T-helper 2 cell treated with Interferon-gamma antibody and Interleukin-4, amounts not matched to agents 5 μg/mL and 100 μg/mL, for 36 hours (primary cell): ENCODE measurements around the gene C10orf90.

Experiments used
- DNase-seq: peaks from one replicate; pipeline ENCODE4 v3.0.0; 2021; ENCODE audit warnings: low spot score
- H3K27ac Mint-ChIP-seq: one replicate; pipeline ENCODE4 v1.8.0; 2021; ENCODE audit warnings: mild to moderate bottlenecking, mixed read lengths
- H3K27me3 Mint-ChIP-seq: one replicate; pipeline ENCODE4 v1.8.0; 2021; ENCODE audit warnings: low read depth, mixed read lengths
- H3K36me3 Mint-ChIP-seq: one replicate; pipeline ENCODE4 v1.8.0; 2021; ENCODE audit warnings: low read depth, mixed read lengths
- H3K4me1 Mint-ChIP-seq: one replicate; pipeline ENCODE4 v1.8.0; 2021; ENCODE audit warnings: low read depth, mixed read lengths
- H3K4me3 Mint-ChIP-seq: one replicate; pipeline ENCODE4 v1.8.0; 2022; ENCODE audit warnings: mild to moderate bottlenecking, moderate library complexity, mixed read lengths
- H3K9me3 Mint-ChIP-seq: one replicate; pipeline ENCODE4 v1.8.0; 2021; ENCODE audit warnings: mixed read lengths

C10orf90 gene

DNA sequence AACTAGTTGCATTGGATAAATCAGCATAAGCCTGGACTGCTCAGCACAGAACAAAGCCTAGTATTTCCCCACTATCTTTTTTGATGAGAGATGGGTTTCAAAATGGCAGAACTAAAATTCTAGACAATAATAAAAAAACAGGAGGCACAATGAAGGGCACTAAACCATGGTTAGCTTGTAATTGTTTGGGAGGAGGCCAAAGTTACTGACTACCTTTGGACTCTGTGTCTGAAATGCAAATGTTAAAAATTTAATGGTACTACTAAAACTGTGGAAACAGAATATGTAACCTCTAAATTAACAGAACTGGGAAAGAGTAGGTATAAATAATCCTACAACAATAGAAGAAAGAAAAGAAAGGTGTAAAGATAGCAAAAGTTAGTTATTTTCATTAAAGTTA, 295.2 kb downstream of the C10orf90 start:
- no peaks in the 10 kb centered on the region for H3K4me1 Mint-ChIP-seq
- H3K27ac Mint-ChIP-seq: no peak overlapping the region
- H3K36me3 Mint-ChIP-seq: no peaks in the 10 kb centered on the region
- H3K27me3 Mint-ChIP-seq: no peaks in the 10 kb centered on the region
- no peak overlapping the region for H3K4me3 Mint-ChIP-seq
- H3K9me3 Mint-ChIP-seq: peaks cover 4% of the 10 kb centered on the region
- DNase-seq: no peak
